ENCODE data around the gene ALLC. TPM values are rescaled to one million over a fixed set of nuclear protein-coding genes. Genes with fewer than 3 reads are reported as not detected.

Gene ALLC
- total RNA-seq, 1 experiment from 2014 or later = not detected

GRCh38 chr2:3639015-3639630, 18.9 kb upstream of the ALLC start:
- Mint-ChIP-seq H3K27ac (ENCODE audit: unreplicated experiment) (no peak overlapping the region), H3K36me3 (ENCODE audit: insufficient read depth, unreplicated experiment) (peaks cover 5% of the 10 kb centered on the region), H3K4me1 (ENCODE audit: low read depth, unreplicated experiment) (no peaks in the 10 kb centered on the region), H3K27me3 (ENCODE audit: insufficient read depth, unreplicated experiment) (no peaks in the 10 kb centered on the region), H3K9me3 (ENCODE audit: unreplicated experiment) (no peaks in the 10 kb centered on the region), H3K4me3 (ENCODE audit: unreplicated experiment) (no peak overlapping the region)
- no peaks in the 10 kb centered on the region for H3K9me3 ChIP-seq
- intact Hi-C loops (cut with micrococcal nuclease; ENCODE audit: unreplicated experiment) = no loop called here
- no peaks in the 10 kb centered on the region for H3K36me3 ChIP-seq (ENCODE audit: control insufficient read depth, insufficient read depth, low read length)
- DNase-seq = no peak
- H3K4me3 ChIP-seq (ENCODE audit: low read depth, low read length) = no peak overlapping the region
- BruUV-seq (replicated peaks) = no TSS peak
- H3K4me1 ChIP-seq = no peaks in the 10 kb centered on the region
- H3K27me3 ChIP-seq (replicated peaks; ENCODE audit: control insufficient read depth, insufficient read depth, low read length) = no peaks in the 10 kb centered on the region
- CTCF ChIA-PET = no interaction called here
- POLR2A ChIA-PET = no interaction called here
- no peak for TF ChIP-seq CTCF (IDR thresholded peaks at IDR 0.05; ENCODE audit: insufficient read depth in 1 of 2, low read depth in 1 of 2, low read length in 1 of 2, severe bottlenecking in 1 of 2, unreplicated experiment in 1 of 2)

- no peak for DNase-seq
- Histone ChIP-seq H3K36me3 (ENCODE audit: control insufficient read depth, insufficient read depth, low read length) (no peaks in the 10 kb centered on the region), H3K9me3 (no peaks in the 10 kb centered on the region), H3K27me3 (replicated peaks; ENCODE audit: control insufficient read depth, insufficient read depth, low read length) (no peaks in the 10 kb centered on the region), H3K4me3 (ENCODE audit: low read depth, low read length) (no peak overlapping the region), H3K4me1 (0 out of 2 replicates have a peak, but pooled peaks cover 1% of the 10 kb centered on the region)
- no peak for TF ChIP-seq CTCF (IDR thresholded peaks at IDR 0.05; ENCODE audit: insufficient read depth in 1 of 2, low read depth in 1 of 2, low read length in 1 of 2, severe bottlenecking in 1 of 2, unreplicated experiment in 1 of 2)
- intact Hi-C loops (cut with micrococcal nuclease; ENCODE audit: unreplicated experiment) = no loop called here
- BruUV-seq (replicated peaks) = no TSS peak
- no peaks in the 10 kb centered on the region for H3K4me1 Mint-ChIP-seq (ENCODE audit: low read depth, unreplicated experiment)
- H3K27me3 Mint-ChIP-seq (ENCODE audit: insufficient read depth, unreplicated experiment) = no peaks in the 10 kb centered on the region
- no peak overlapping the region for H3K27ac Mint-ChIP-seq (ENCODE audit: unreplicated experiment)
- no peak overlapping the region for H3K4me3 Mint-ChIP-seq (ENCODE audit: unreplicated experiment)
- H3K36me3 Mint-ChIP-seq (ENCODE audit: insufficient read depth, unreplicated experiment) = peaks cover 5% of the 10 kb centered on the region
- POLR2A ChIA-PET = no interaction called here
- CTCF ChIA-PET = no interaction called here
- H3K9me3 Mint-ChIP-seq (ENCODE audit: unreplicated experiment) = no peaks in the 10 kb centered on the region
Measured at GRCh38 chr2:3639653-3640052, 18.3 kb upstream of the ALLC start.

DNA sequence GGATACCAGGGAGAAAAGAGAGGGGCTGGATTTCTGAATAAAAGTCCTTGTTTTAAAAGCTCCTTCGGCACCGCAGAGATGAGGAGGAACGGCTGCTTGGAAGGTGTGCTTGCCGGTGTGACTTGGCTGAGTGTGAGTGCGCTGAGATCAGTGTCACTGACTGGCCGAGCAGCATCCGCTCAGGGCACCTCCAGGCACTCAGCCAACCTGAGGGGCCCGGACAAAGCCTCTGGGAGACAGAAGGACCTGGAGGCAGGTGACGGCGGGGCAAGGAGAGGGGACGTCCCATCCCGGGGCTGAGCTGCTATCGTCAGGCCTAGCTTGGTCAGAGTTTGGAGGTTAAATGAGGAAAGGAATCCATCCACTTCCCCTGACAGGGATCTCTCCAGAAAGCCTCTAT, 16.8 kb upstream of the ALLC start:
- no peak overlapping the region for H3K4me3 ChIP-seq (ENCODE audit: low read depth, low read length)
- no TSS peak for BruUV-seq (replicated peaks)
- TF ChIP-seq CTCF (IDR thresholded peaks at IDR 0.05; ENCODE audit: insufficient read depth in 1 of 2, low read depth in 1 of 2, low read length in 1 of 2, severe bottlenecking in 1 of 2, unreplicated experiment in 1 of 2) = no peak
- Mint-ChIP-seq H3K27ac (ENCODE audit: unreplicated experiment) (no peak overlapping the region), H3K4me1 (ENCODE audit: low read depth, unreplicated experiment) (peaks cover 12% of the 10 kb centered on the region), H3K4me3 (ENCODE audit: unreplicated experiment) (no peak overlapping the region), H3K36me3 (ENCODE audit: insufficient read depth, unreplicated experiment) (peaks cover 5% of the 10 kb centered on the region), H3K9me3 (ENCODE audit: unreplicated experiment) (no peaks in the 10 kb centered on the region), H3K27me3 (ENCODE audit: insufficient read depth, unreplicated experiment) (no peaks in the 10 kb centered on the region)
- no peaks in the 10 kb centered on the region for H3K36me3 ChIP-seq (ENCODE audit: control insufficient read depth, insufficient read depth, low read length)
- POLR2A ChIA-PET = no interaction called here
- no peaks in the 10 kb centered on the region for H3K9me3 ChIP-seq
- peaks cover 15% of the 10 kb centered on the region for H3K4me1 ChIP-seq
- CTCF ChIA-PET = no interaction called here
- peak in 1 of 2 experiments; percentile 23 for DNase-seq
- H3K27me3 ChIP-seq (replicated peaks; ENCODE audit: control insufficient read depth, insufficient read depth, low read length) = no peaks in the 10 kb centered on the region
- intact Hi-C loops (cut with micrococcal nuclease; ENCODE audit: unreplicated experiment) = no loop called here

All from Caco-2 (cell line).